ENCODE results near the gene KAT8. TPM values are rescaled to one million over a fixed set of nuclear protein-coding genes. Genes with fewer than 3 reads are reported as not detected.

KAT8 gene
- total RNA-seq, 1 experiment from 2014 or later = 44.9 TPM

- peaks cover 29% of the 10 kb centered on the region for H3K79me2 ChIP-seq (ENCODE audit: insufficient read depth, low read length)
- ChIA-PET POLR2A (no interaction called here), CTCF (interaction anchor here (1.0 kb wide), 1 partner anchor 158 kb away, joined by 3 read pairs; no protein-coding TSS in a partner anchor), RAD21 (ENCODE audit: low non-redundant PET in 1 of 2, low total read pairs in 2 of 2, uncharacterized antibody in 2 of 2, unreplicated experiment in 2 of 2) (no interaction called here)
- ATAC-seq = no peak
- intact Hi-C loops (cut with micrococcal nuclease) = no loop called here
- H3K9me3 ChIP-seq (ENCODE audit: control insufficient read depth in 1 of 2, insufficient read depth in 1 of 2, low read depth in 1 of 2, low read length in 2 of 2) = no peaks in the 10 kb centered on the region
- BruUV-seq (replicated peaks) = no TSS peak
- no peak for DNase-seq (ENCODE audit: low read depth, low spot score)
- H3K36me3 ChIP-seq (ENCODE audit: control insufficient read depth in 1 of 2, insufficient read depth in 2 of 2, low read length in 2 of 2) = peaks cover 14 to 39% of the 10 kb centered on the region in 2 experiments
- no peak overlapping the region for H3K9ac ChIP-seq (ENCODE audit: low read length)
- TF ChIP-seq ELF1 (IDR thresholded peaks at IDR 0.05; ENCODE audit: borderline replicate concordance, low read depth) (no peak), TCF7L2 (IDR thresholded peaks at IDR 0.05; ENCODE audit: borderline replicate concordance, extremely low read depth, insufficient read depth, insufficient read length) (no peak), EZH2 (IDR thresholded peaks at IDR 0.05) (no peak), EZH2phosphoT487 (IDR thresholded peaks at IDR 0.05; ENCODE audit: borderline replicate concordance) (no peak), ZNF274 (IDR thresholded peaks at IDR 0.05; ENCODE audit: low read depth, low read length) (no peak), RAD21 (IDR thresholded peaks at IDR 0.05; ENCODE audit: low read depth) (no peak), POLR2A (IDR thresholded peaks at IDR 0.05; ENCODE audit: borderline replicate concordance, extremely low read depth, insufficient read depth, insufficient read length) (no peak), SP1 (IDR thresholded peaks at IDR 0.05; ENCODE audit: low read depth) (no peak), SRF (IDR thresholded peaks at IDR 0.05; ENCODE audit: low read depth) (no peak), CBX3 (IDR thresholded peaks at IDR 0.05; ENCODE audit: low read depth) (no peak), ZFX (IDR thresholded peaks at IDR 0.05) (no peak), ZBTB33 (IDR thresholded peaks at IDR 0.05; ENCODE audit: extremely low read depth, insufficient replicate concordance, low read length) (no peak)
- TF ChIP-seq, protein P1, sequence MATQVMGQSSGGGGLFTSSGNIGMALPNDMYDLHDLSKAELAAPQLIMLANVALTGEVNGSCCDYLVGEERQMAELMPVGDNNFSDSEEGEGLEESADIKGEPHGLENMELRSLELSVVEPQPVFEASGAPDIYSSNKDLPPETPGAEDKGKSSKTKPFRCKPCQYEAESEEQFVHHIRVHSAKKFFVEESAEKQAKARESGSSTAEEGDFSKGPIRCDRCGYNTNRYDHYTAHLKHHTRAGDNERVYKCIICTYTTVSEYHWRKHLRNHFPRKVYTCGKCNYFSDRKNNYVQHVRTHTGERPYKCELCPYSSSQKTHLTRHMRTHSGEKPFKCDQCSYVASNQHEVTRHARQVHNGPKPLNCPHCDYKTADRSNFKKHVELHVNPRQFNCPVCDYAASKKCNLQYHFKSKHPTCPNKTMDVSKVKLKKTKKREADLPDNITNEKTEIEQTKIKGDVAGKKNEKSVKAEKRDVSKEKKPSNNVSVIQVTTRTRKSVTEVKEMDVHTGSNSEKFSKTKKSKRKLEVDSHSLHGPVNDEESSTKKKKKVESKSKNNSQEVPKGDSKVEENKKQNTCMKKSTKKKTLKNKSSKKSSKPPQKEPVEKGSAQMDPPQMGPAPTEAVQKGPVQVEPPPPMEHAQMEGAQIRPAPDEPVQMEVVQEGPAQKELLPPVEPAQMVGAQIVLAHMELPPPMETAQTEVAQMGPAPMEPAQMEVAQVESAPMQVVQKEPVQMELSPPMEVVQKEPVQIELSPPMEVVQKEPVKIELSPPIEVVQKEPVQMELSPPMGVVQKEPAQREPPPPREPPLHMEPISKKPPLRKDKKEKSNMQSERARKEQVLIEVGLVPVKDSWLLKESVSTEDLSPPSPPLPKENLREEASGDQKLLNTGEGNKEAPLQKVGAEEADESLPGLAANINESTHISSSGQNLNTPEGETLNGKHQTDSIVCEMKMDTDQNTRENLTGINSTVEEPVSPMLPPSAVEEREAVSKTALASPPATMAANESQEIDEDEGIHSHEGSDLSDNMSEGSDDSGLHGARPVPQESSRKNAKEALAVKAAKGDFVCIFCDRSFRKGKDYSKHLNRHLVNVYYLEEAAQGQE (IDR thresholded peaks at IDR 0.05; ENCODE audit: low read depth) = no peak
- no peak overlapping the region for H2AFZ ChIP-seq (ENCODE audit: low read depth, low read length, poor library complexity, severe bottlenecking)
- no peak overlapping the region for H3K27ac ChIP-seq (ENCODE audit: low read depth, low read length)
- no peaks in the 10 kb centered on the region for H3K9me2 ChIP-seq (ENCODE audit: insufficient read depth)
- no peak overlapping the region for H3K4me2 ChIP-seq (ENCODE audit: low read length)
- no peaks in the 10 kb centered on the region for H4K20me1 ChIP-seq (ENCODE audit: insufficient read depth)
- H3K4me1 ChIP-seq (ENCODE audit: control insufficient read depth in 1 of 2, insufficient read depth in 2 of 2, low read length in 2 of 2) = peaks cover 7 to 43% of the 10 kb centered on the region in 2 experiments; a peak in 3 of 4 replicates
- H3K27me3 ChIP-seq (ENCODE audit: insufficient read depth, low read length) = no peaks in the 10 kb centered on the region
- no peak overlapping the region for H3K4me3 ChIP-seq (replicated peaks in 1 of 2; ENCODE audit: low read depth in 1 of 2, low read length in 2 of 2)
Measured at GRCh38 chr16:31111881-31112466, 5.5 kb upstream of the KAT8 start.
